OCI-LY3 (cell line): ENCODE measurements around the gene PAF1.

ENCODE experiments used
- H2AFZ ChIP-seq: fragments of 200-600, 300-600 bp; shearing (Covaris generic); 2 replicates; pipeline ENCODE4 v1.6.0; 2014; ENCODE audit warnings: antibody characterized with exemption, low read depth, low read length
- H3K27ac ChIP-seq: fragments of 200-600, 300-600 bp; sonication (generic); 2 replicates; pipeline ENCODE4 v1.5.1; 2014; ENCODE audit warnings: mild to moderate bottlenecking, low read length, moderate library complexity, mixed read lengths
- H3K27me3 ChIP-seq: fragments of 200-600, 300-600 bp; sonication (generic); 2 replicates; pipeline ENCODE4 v1.6.1; 2014; ENCODE audit warnings: low read depth, low read length, mixed read lengths
- H3K36me3 ChIP-seq: fragments of 200-600, 300-600 bp; sonication (generic); replicated peaks from 2 replicates; pipeline ENCODE3; 2014; ENCODE audit warnings: low read depth, low read length, mixed read lengths
- H3K4me1 ChIP-seq: fragments of 300-600, 200-600 bp; sonication (generic); 2 replicates; pipeline ENCODE4 v1.6.1; 2014; ENCODE audit warnings: low read length, mixed read lengths
- H3K4me2 ChIP-seq: fragments of 200-600, 300-600 bp; sonication (generic); 2 replicates; pipeline ENCODE4 v1.6.1; 2014; ENCODE audit warnings: low read length, mixed read lengths
- H3K4me3 ChIP-seq: fragments of 300-600, 200-600 bp; sonication (generic); 2 replicates; pipeline ENCODE4 v1.5.1; 2014; ENCODE audit warnings: antibody characterized with exemption, mild to moderate bottlenecking, low read length, moderate library complexity
- H3K79me2 ChIP-seq: fragments of 300-600, 200-600 bp; shearing (Covaris generic); 2 replicates; pipeline ENCODE4 v1.6.1; 2014; ENCODE audit warnings: mild to moderate bottlenecking, low read length, mixed read lengths
- H3K9ac ChIP-seq: fragments of 300-600, 200-600 bp; shearing (Covaris generic); 2 replicates; pipeline ENCODE4 v1.6.0; 2014; ENCODE audit warnings: mild to moderate bottlenecking, low read length, moderate library complexity
- H3K9me3 ChIP-seq: fragments of 200-600, 300-600 bp; shearing (Covaris generic); 2 replicates; pipeline ENCODE4 v1.6.1; 2014; ENCODE audit warnings: low read length, mixed read lengths; ENCODE audit not compliant: insufficient read depth
- H4K20me1 ChIP-seq: fragments of 200-600, 300-600 bp; sonication (generic); 2 replicates; pipeline ENCODE4 v1.6.1; 2016; ENCODE audit warnings: low read length, mixed read lengths; ENCODE audit not compliant: insufficient read depth
- EZH2phosphoT487 ChIP-seq: fragments of 200-600 bp; shearing (Covaris generic); IDR thresholded peaks from 2 replicates; pipeline ENCODE4 v1.6.1; 2018; ENCODE audit warnings: antibody characterized with exemption, mixed run types, low read depth
- TF ChIP-seq, protein P1 (sequence below): fragments of 200-600, 300-600 bp; sonication (generic); IDR thresholded peaks from 2 replicates; pipeline ENCODE4 v1.5.1; 2014; ENCODE audit warnings: antibody characterized with exemption, low read length, low read depth

Gene PAF1

GRCh38 chr19:39389631-39390414 is 1.1 kb downstream of the PAF1 start:
- Histone ChIP-seq H3K4me2 (peak overlapping the region; percentile 89), H3K4me3 (peak overlapping the region; percentile 78), H3K27ac (peak overlapping the region; percentile 82), H3K9me3 (no peaks in the 10 kb centered on the region), H3K27me3 (no peaks in the 10 kb centered on the region), H3K36me3 (peaks cover 41% of the 10 kb centered on the region), H3K4me1 (peaks cover 11% of the 10 kb centered on the region), H3K9ac (peak overlapping the region; percentile 86), H4K20me1 (no peaks in the 10 kb centered on the region), H3K79me2 (peaks cover 35% of the 10 kb centered on the region), H2AFZ (no peak overlapping the region)
- TF ChIP-seq EZH2phosphoT487 = no peak
- TF ChIP-seq, protein P1, sequence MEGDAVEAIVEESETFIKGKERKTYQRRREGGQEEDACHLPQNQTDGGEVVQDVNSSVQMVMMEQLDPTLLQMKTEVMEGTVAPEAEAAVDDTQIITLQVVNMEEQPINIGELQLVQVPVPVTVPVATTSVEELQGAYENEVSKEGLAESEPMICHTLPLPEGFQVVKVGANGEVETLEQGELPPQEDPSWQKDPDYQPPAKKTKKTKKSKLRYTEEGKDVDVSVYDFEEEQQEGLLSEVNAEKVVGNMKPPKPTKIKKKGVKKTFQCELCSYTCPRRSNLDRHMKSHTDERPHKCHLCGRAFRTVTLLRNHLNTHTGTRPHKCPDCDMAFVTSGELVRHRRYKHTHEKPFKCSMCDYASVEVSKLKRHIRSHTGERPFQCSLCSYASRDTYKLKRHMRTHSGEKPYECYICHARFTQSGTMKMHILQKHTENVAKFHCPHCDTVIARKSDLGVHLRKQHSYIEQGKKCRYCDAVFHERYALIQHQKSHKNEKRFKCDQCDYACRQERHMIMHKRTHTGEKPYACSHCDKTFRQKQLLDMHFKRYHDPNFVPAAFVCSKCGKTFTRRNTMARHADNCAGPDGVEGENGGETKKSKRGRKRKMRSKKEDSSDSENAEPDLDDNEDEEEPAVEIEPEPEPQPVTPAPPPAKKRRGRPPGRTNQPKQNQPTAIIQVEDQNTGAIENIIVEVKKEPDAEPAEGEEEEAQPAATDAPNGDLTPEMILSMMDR = no peak

DNA sequence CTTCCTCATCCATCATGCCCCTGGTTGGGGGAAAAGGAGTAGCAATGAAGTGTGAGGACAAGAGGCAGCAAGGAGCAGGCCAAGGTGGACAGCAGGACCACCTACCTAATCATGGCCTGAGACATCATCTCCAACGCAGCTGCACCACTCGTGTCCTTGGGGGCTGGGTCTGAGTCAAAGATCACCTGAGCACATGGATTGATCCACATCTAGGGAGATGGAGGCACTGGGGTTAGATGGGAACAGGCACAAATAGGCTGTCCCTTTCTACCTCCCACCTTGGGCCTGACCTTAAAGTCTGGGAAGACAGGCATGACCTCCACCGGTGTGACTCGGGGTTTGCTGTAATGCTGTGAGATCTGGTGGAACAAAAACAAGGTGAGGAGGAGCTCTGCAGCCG is 2.2 kb downstream of the PAF1 start:
- TF ChIP-seq EZH2phosphoT487 = no peak
- TF ChIP-seq, protein P1 = no peak
- no peaks in the 10 kb centered on the region for H3K9me3 ChIP-seq
- no peak overlapping the region for H3K9ac ChIP-seq
- no peaks in the 10 kb centered on the region for H4K20me1 ChIP-seq
- H3K4me2 ChIP-seq = no peak overlapping the region
- H3K79me2 ChIP-seq = peaks cover 34% of the 10 kb centered on the region
- peaks cover 42% of the 10 kb centered on the region for H3K36me3 ChIP-seq
- H3K4me3 ChIP-seq = no peak overlapping the region
- H3K4me1 ChIP-seq = peaks cover 11% of the 10 kb centered on the region
- H2AFZ ChIP-seq = no peak overlapping the region
- no peaks in the 10 kb centered on the region for H3K27me3 ChIP-seq
- no peak overlapping the region for H3K27ac ChIP-seq

GRCh38 chr19:39386557-39386956 is 4.3 kb downstream of the PAF1 start:
- H3K36me3 ChIP-seq = peaks cover 49% of the 10 kb centered on the region
- no peak overlapping the region for H3K9ac ChIP-seq
- H3K4me3 ChIP-seq = no peak overlapping the region
- H4K20me1 ChIP-seq = no peaks in the 10 kb centered on the region
- H3K4me1 ChIP-seq = peaks cover 6% of the 10 kb centered on the region
- no peak for TF ChIP-seq EZH2phosphoT487
- TF ChIP-seq, protein P1 = no peak
- peaks cover 16% of the 10 kb centered on the region for H3K79me2 ChIP-seq
- H2AFZ ChIP-seq = no peak overlapping the region
- no peaks in the 10 kb centered on the region for H3K27me3 ChIP-seq
- no peak overlapping the region for H3K4me2 ChIP-seq
- H3K27ac ChIP-seq = no peak overlapping the region
- no peaks in the 10 kb centered on the region for H3K9me3 ChIP-seq

DNA sequence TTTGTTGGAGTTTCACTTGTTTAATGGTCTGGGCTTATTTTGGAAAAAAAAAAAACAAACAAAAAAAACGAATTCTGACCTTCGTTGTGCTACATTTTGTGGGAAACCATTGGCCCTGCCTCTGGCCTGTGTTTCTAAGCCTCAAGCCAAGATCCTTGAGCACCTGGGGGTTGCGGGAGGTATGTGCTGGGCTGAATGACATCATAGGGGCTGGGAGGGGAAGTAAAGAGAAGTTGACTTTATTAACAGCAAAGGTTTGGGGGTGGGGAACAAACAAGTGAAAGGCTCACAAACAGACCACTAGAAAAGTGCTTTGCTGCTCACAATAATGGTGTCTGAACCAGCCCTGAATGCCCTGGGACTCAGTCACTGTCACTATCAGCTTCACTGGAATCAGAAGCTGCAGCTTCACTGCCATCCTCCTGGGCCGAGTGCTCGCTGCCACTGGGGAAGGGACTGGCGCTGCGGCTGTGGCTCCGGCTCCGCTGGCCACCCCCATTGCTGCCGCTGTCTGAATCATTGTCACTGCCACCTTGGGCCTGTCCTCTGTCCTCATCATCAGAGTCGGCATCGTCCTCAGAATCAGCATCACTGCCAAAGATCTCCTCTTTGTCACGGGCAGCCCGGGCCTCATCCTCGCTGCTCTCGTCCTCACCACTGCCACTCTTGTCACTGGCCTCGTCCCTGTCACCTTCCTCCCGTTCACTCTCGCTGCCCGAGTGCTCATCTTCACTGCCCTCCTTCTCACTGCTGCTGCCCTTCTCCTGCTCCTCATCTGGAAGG is 5.1 kb downstream of the PAF1 start:
- Histone ChIP-seq H3K4me1 (peaks cover 6% of the 10 kb centered on the region), H2AFZ (no peak overlapping the region), H3K36me3 (peaks cover 56% of the 10 kb centered on the region), H3K9me3 (no peaks in the 10 kb centered on the region), H4K20me1 (no peaks in the 10 kb centered on the region), H3K9ac (no peak overlapping the region), H3K4me2 (no peak overlapping the region), H3K27ac (no peak overlapping the region), H3K4me3 (no peak overlapping the region), H3K27me3 (no peaks in the 10 kb centered on the region), H3K79me2 (peaks cover 13% of the 10 kb centered on the region)
- no peak for TF ChIP-seq EZH2phosphoT487
- TF ChIP-seq, protein P1 = no peak
